Stimulated activated CD4-positive, alpha-beta T cell treated with anti-CD3 and anti-CD28 coated beads, Interleukin-4, amount 100 ng/mL, for 1 hour (primary cell): ENCODE data around the gene SLC22A23.

Experiments used
- DNase-seq: peaks from one replicate; pipeline ENCODE4 v3.0.0-alpha.2; 2020

The SLC22A23 gene

GRCh38 chr6:3293271-3294155 lies 163.3 kb downstream of the SLC22A23 start:
- DNase-seq: no peak

DNA sequence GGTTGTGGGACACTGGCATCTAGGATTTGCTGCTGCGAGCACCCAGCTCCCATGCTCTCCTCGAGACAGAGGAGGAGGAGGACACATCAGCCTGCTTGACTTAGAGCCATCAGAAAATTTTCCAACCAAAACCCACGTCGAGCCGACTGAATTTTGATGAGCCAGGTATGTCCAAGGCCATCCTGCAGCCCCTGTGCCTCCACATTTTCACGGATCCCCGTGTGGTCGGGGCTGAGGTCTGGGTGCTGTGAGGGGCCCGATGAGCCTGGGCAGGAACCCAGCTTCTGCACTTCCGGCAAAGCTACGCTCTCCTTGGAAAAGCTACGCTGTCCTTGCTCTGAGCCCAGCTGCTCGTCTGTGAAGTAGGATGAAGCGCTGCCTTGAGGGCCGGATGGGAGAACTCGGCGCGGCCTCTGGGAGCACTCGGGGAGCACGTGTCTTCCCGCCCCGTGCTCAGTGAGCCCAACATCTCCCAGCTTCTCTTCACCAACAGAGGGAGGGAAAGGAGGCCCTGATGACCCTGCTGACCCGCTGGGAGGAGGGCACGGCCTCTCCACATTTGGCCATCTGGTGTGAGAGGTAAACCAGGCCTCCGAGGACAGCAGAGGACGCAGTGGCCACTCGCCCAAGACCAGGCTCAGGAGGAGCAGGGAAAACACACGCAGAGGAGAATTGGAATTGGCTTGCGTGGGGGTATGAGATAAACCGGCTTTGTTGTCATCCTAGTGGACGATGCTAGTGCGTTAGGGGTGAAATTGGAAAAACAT lies 164.2 kb downstream of the SLC22A23 start:
- no peak for DNase-seq

- DNase-seq: no peak
Measured at GRCh38 chr6:3291987-3292386, 164.9 kb downstream of the SLC22A23 start.

DNA sequence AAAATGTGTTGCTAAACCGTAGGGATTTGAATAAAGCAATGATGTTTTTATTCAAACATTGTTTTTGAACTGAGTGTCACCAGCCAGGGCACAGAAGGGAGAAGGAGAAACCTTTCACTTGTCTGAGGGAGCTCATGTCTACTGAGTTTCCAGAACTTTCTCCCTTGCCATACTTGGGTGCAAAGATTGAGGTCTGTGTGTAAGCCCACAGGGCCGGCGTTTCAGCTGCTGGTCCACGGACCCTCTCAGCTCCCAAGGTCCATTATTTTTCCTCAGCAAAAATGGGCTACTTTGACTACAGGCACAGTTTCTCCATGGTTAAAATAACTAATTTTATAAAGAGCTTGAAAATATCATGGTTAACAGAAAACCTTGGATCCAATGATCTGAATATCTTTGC lies 165.5 kb downstream of the SLC22A23 start:
- DNase-seq: no peak

DNA sequence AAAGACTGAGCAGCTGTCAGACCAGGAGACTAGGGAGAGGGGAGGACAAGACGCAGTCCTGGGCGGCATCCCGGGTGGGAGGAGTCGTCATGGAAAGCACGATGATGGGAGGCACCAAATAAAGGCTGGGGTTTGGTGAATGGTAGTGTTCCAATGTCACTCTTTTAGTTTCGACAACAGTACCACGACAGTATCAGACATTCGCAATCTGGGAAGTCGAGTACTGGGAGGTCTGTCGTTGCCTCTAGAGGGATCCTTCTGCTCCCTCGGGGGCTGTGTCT lies 166.0 kb downstream of the SLC22A23 start:
- no peak for DNase-seq

- DNase-seq: no peak
Measured at GRCh38 chr6:3290149-3290930, 166.5 kb downstream of the SLC22A23 start.

GRCh38 chr6:3289664-3290055 lies 167.2 kb downstream of the SLC22A23 start:
- DNase-seq: no peak

DNA sequence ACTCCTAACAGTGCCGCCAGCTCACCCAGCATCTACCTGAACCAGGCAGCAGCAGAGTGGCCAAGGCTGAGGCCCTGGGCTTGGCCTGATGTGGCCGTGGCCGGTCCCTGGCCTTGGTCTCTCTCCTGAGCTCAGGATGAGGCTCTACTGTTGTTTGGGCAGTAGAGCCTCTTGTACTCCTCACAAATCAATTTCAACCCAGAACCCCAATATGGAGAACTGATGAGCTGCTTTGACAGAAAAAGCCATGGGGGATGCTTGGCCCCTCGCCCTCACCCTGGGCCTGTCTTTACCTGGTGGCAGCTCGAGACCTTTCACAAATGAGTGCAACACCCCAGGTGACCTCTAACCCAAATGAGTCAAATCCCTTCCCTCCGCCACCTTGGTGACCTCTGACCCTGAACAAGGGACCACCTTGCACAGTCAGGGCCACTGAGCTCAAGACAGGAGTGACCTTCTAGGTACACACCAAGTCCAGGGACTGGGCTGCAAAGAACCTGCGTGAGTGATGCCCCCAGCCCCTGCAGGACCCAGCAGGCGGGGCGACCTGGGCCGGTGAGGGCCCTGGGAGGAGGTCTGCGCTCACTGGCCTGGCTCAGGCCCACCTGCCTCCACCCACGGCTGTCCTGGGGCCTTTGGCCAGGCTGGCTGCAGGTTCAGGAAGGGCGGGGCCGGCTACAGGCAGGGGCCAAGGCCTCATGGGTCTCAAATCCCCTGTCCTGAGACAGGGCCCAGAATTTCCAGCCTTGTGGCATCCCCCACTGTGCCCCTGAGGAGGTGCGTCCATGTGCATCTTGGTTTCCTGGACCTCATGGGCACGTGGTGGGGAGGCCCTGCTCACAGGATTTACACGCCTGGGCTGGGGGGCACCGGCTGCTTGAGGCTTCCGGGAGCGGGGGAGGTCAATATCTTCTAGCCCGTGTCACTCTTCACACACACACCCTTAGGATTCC lies 167.9 kb downstream of the SLC22A23 start:
- DNase-seq: no peak

- no peak for DNase-seq
Measured at GRCh38 chr6:3287976-3288707, 168.7 kb downstream of the SLC22A23 start.

GRCh38 chr6:3287308-3287707 lies 169.5 kb downstream of the SLC22A23 start:
- DNase-seq: no peak

GRCh38 chr6:3286641-3287171 lies 170.1 kb downstream of the SLC22A23 start:
- no peak for DNase-seq

DNA sequence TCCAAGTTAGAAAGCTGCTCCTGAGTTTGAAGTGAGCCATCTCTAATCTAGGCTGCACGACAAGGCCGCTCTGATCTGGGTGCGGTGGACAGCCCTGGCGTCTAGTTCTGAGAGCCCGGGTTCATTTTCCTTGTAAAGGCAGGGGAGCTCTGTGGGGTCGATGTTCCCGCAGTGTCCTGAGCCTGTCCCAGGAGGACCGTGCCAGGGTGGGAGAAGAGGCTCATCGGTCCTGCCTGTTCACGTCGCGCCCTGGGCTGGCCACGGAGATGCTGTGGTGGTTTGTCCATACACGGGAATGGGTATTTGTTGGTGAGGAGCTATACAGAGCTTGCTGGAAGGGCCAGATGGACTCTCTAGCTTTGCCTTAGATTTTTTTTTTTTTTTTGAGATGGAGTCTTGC lies 171.1 kb downstream of the SLC22A23 start:
- DNase-seq: no peak

DNA sequence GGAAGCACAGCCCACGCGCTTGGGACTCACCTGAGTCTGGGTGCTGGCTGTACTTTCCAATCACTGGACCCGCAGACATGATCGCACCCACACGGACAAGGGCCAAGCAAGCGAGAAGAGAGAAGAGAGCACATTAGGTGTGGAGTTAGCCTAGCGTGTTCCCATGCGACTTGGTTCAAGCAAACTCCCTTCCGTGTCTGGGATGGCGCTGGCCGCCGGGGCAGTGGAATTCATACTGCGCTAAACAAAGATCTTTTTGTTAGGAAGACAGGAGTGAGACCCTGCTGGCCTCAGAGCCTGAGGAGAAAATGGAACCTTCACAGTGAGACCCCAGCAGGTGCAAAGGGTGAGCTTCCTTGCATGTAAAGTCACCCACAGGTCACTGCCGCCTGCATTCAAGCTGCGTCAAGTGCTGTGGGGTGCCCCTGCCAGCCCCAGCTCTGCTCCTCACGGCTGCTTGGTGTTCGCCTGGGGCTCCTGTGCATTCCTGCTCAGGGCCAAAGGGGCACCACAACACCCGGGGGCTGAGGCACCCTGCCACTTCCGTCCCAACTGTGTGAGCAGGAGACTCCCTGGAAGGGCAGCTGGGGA lies 171.7 kb downstream of the SLC22A23 start:
- no peak for DNase-seq

DNA sequence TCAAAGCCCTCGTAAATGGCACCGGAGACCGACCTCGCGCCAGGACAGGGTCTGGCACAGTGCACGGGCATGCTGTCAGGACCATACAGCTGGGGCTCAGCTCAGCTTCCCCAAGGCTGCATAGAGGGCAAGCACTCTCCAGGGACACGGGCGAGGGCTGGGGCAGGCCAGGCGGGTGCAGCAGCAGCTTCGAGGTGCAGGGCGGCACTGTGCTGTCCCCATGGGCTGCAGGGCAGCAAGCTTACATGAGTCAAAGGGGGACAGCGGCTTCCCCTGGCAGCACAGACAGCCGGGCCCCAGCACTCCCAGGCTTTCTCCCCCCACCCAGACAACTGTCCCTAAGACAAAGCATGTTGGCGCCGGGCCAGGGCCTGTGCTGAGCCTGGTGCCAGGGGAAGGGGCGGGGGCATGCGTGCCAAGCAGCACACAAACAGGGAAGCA lies 172.4 kb downstream of the SLC22A23 start:
- no peak for DNase-seq

GRCh38 chr6:3283641-3284435 lies 173.0 kb downstream of the SLC22A23 start:
- no peak for DNase-seq

DNA sequence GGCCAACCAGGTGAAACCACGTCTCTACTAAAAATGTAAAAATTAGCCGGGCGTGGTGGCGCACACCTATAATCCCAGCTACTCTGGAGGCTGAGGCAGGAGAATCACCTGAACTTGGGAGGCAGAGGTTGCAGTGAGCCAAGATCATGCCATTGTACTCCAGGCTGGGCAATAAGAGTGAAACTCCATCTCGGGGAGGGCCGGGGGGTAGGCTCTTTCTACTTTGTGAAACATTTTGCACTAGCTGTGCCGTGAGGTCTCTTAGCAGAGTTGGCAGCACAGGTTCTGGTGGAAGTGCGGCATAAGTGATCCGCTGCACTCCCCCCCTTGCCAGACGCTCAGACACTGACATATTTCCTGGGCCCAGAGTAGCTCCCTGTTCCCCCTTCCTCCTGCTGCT lies 173.6 kb downstream of the SLC22A23 start:
- DNase-seq: no peak

DNA sequence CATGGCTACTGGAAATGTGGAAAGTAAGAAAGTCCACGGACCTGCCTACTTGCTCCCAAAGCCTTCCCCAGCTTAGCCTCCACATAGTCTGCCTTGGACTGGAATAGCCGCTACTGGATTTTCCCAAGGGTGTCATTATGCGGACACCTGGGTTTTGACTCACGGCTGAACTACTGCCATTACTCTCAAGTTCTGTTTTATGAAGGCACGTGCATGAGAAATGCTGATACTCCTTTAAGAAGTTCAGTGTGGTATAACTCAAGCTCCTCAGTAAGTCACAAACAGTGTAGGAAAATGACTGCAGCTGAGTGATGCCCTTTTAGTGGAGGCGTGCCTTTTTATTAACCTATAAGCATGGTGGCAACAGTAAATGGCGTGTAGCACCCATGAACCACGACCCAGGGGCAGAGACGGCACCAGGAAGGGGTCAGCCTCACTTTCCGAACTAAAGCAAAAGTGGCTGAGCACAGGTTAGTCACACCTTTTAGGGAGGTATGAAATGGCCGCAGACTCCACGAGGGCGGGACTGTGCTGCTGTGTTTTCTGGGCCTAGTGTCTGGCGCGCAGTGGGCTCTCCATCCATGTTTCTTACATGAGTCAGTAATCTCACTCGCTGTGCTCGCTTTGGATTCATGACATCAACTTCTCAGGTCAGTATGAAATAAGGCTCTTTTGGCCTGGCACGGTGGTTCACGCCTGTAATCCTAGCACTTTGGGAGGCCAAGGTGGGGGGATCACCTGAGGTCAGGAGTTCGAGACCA lies 174.2 kb downstream of the SLC22A23 start:
- no peak for DNase-seq

GRCh38 chr6:3281631-3282475 lies 175.0 kb downstream of the SLC22A23 start:
- DNase-seq: no peak
